GM12873 (cell line): Measurements from ENCODE around the gene GLIPR2.

Experiments used
- CTCF ChIP-seq: IDR thresholded peaks from 2 replicates; pipeline ENCODE4 v1.5.1; 2012; ENCODE audit warnings: low read depth, mild to moderate bottlenecking, moderate library complexity, low read length, control low read depth; ENCODE audit not compliant: insufficient read depth; ENCODE audit errors: missing control alignments

The GLIPR2 gene

GRCh38 chr9:36207016-36207415, 70.5 kb downstream of the GLIPR2 start:
- TF ChIP-seq CTCF, result no peak

- TF ChIP-seq CTCF, result no peak
Observed at GRCh38 chr9:36207546-36208012, 71.0 kb downstream of the GLIPR2 start.

GRCh38 chr9:36208521-36209253, 72.2 kb downstream of the GLIPR2 start:
- TF ChIP-seq CTCF, result no peak

GRCh38 chr9:36210722-36211121, 74.2 kb downstream of the GLIPR2 start:
- TF ChIP-seq CTCF, result no peak

GRCh38 chr9:36211510-36211909, 75.0 kb downstream of the GLIPR2 start:
- no peak for TF ChIP-seq CTCF

- TF ChIP-seq CTCF, result no peak
Observed at GRCh38 chr9:36213387-36213786, 76.9 kb downstream of the GLIPR2 start.
